Heart left ventricle (tissue), 16 donors: ENCODE results near the gene HAND2. TPM values are rescaled to one million over a fixed set of nuclear protein-coding genes. Genes with fewer than 3 reads are reported as not detected.

Experiments
- ATAC-seq, 4 donors: fragments of 200-7000 bp; cut with Tn5 transposase; one replicate each; pipeline ENCODE4 v1.9.1; 2020 to 2022; ENCODE audit warnings: moderate library complexity in 4 of 4, mild to moderate bottlenecking in 3 of 4, moderate number of reproducible peaks in 1 of 4
- DNase-seq, 5 donors: peaks; one replicate each; pipeline ENCODE4 v3.0.0-alpha.2; 2020
- H3K27ac ChIP-seq, 12 donors: fragments of 200-600 bp; sonication (generic) in 4 of 12; one replicate each; pipeline versions ENCODE4 v1.5.0 to v1.8.0; 2016 to 2022; ENCODE audit warnings: mild to moderate bottlenecking in 2 of 12
- H3K27me3 ChIP-seq, 9 donors: fragments of 200-600 bp; sonication (generic) in 2 of 9; one replicate each; pipeline versions ENCODE4 v1.5.1 to v1.8.0; 2016 to 2022; ENCODE audit warnings: mild to moderate bottlenecking in 3 of 9
- H3K36me3 ChIP-seq, 9 donors: fragments of 200-600 bp; sonication (generic) in 2 of 9; one replicate each; pipeline versions ENCODE4 v1.5.0 to v1.8.0; 2018 to 2022; ENCODE audit warnings: mild to moderate bottlenecking in 2 of 9
- H3K4me1 ChIP-seq, 12 donors: fragments of 200-600 bp; sonication (generic) in 4 of 12; one replicate each; pipeline versions ENCODE4 v1.5.0 to v1.8.0; 2016 to 2022; ENCODE audit warnings: mild to moderate bottlenecking in 3 of 12
- H3K4me3 ChIP-seq, 12 donors: fragments of 200-600 bp; sonication (generic) in 4 of 12; one replicate each; pipeline versions ENCODE4 v1.5.0 to v1.8.0; 2017 to 2022; ENCODE audit warnings: mild to moderate bottlenecking in 9 of 12, moderate library complexity in 4 of 12
- H3K9me3 ChIP-seq, 12 donors: fragments of 200-600 bp; sonication (generic) in 4 of 12; one replicate each; pipeline versions ENCODE4 v1.5.0 to v1.8.0; 2016 to 2022; ENCODE audit warnings: mild to moderate bottlenecking in 1 of 12
- POLR2A ChIP-seq, 2 donors: fragments of 450-650 bp; IDR thresholded peaks; one replicate each; pipeline ENCODE4 v1.6.1; 2017; ENCODE audit warnings: antibody characterized with exemption in 2 of 2, mild to moderate bottlenecking in 2 of 2, moderate library complexity in 2 of 2
- WGBS, 4 donors: extraction: QIAGEN DNeasy Blood & Tissue Kit in 2 of 4; methylation state at CpG; one replicate each; pipeline versions ENCODE4 v1.1.5 to v1.1.7; 2013 to 2018; 5-methylcytosine and 5-hydroxymethylcytosine counted together
- intact Hi-C, 10 donors: fragments of 100-400 bp; cut with DNase I; formaldehyde crosslinking; loops; one replicate each; pipeline versions ENCODE4 v1.11.1 to v1.14.2; 2022
- polyA plus RNA-seq, 2 donors: library from polyadenylated mRNA; stranded (reverse); fragments of 200-250 nt; gene quantifications; one replicate each; pipeline ENCODE4 v1.2.3, GENCODE V29; 2013
- total RNA-seq, 9 donors: library from RNA; depleted of rRNA in 2 of 9; stranded (reverse); fragments of >200 nt in 2 of 9; fragmentation: NEBNext Ultra II Directional in 3 of 9; extraction: Animal tissue kit (Norgen Biotek cat#: 25700) in 3 of 9; gene quantifications; one replicate each; pipeline versions ENCODE4 v1.1.0 to v1.2.4, GENCODE V29; 2016 to 2023
- TF ChIP-seq, protein P1 (sequence below), 12 donors: fragments of 200-600 bp; sonication (generic) in 4 of 12; IDR thresholded peaks; one replicate each; pipeline versions ENCODE4 v1.5.0 to v1.8.0; 2018 to 2022; ENCODE audit warnings: antibody characterized with exemption in 12 of 12, mild to moderate bottlenecking in 5 of 12
- donor health status: ischemic (EF 13 %, LVEDD 7.1; RV severe dilation, severe dysfunction).
- donor health status: healthy with polysubstance abuse.
- donor health status: DM: no; HTN: yes; CAD: no.
- donor health status: DM: no; HTN: no; CAD: no.
- donor health status: ischemic (EF 25% LVEDD 6.9; RV normal size, moderate dysfunction).
- donor health status: ischemic (EF 25% LVEDD 5.7; RV mildly dilated, moderate dysfunction).
- donor health status: healthy.
- donor health status: DM: yes; HTN: yes; CAD: no.
- donor health status: ischemic (EF 35%, LVEDD 5.7; RV mildly dilated, moderate dysfunction).
- donor health status: nonischemic (EF 11% LVEDD 7.7; RV severe dilation, severe dysfunction).
- donor health status: DM: yes; HTN: yes; CAD: no.
- donor health status: PGD.
- donor health status: ischemic (EF 29% LVEDD 5.4; RV normal size, mild dysfunction).
- donor health status: nonischemic (EF 23%, LVEDD 6.1; RV moderate dilation, normal function).

HAND2 gene
- total and polyA plus RNA-seq, 11 donors, result 72.8 to 188 (median 126) TPM

DNA sequence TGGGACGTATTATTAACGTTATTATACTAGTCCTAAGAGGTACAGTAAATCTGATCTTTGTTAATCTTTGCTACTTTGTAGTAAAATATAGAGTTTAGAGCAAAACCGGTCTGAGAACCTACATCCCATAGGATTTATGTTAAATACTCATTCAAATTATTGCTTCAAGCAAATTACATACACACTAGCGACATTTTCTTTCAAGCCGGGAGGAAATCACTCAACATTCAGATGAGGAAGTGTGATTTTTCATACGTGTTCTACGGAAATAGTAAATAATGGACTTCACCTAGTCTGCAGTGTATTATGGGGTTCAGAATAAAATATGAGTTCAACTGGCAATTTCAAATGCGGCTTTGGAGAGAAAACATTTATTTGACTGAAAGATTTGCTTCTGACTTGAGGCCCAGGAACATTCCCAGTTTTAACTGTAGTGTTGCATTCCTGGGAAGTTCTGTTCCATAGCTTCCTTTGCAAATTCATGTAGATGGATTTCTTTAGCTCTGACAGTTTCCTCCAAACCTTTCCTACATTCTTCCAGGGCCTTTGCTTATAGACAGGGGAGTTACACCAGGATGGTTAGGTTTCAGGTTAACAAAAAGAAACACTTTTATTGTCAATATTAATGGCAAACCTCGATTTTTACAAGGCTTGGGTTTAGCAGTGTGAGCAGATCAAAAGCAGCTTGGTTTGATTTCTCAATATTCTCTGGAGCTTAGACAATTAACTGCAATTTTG lies 5.3 kb upstream of the HAND2 start:
- H3K4me3 ChIP-seq, result peak overlapping the region in 8 of 12 donors; percentile 14 to 95 (median 86)
- DNase-seq (no peak), ATAC-seq (no peak)
- no peak for TF ChIP-seq POLR2A (IDR thresholded peaks at IDR 0.05)
- TF ChIP-seq, protein P1, sequence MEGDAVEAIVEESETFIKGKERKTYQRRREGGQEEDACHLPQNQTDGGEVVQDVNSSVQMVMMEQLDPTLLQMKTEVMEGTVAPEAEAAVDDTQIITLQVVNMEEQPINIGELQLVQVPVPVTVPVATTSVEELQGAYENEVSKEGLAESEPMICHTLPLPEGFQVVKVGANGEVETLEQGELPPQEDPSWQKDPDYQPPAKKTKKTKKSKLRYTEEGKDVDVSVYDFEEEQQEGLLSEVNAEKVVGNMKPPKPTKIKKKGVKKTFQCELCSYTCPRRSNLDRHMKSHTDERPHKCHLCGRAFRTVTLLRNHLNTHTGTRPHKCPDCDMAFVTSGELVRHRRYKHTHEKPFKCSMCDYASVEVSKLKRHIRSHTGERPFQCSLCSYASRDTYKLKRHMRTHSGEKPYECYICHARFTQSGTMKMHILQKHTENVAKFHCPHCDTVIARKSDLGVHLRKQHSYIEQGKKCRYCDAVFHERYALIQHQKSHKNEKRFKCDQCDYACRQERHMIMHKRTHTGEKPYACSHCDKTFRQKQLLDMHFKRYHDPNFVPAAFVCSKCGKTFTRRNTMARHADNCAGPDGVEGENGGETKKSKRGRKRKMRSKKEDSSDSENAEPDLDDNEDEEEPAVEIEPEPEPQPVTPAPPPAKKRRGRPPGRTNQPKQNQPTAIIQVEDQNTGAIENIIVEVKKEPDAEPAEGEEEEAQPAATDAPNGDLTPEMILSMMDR (IDR thresholded peaks at IDR 0.05), result no peak
- peaks cover 0 to 4% (median 0%) of the 10 kb centered on the region in 9 donors for H3K36me3 ChIP-seq
- intact Hi-C loops, result loop anchor here in 4 of 10 donors (5.0 to 10.0 kb wide), 3 partner anchors 149 to 209 kb away; no protein-coding TSS in a partner anchor
- H3K27ac ChIP-seq, result peak overlapping the region; percentile 47 to 99 (median 94)
- WGBS, 4 donors, result 33 to 50% (median 44%) methylated on average over 9 of the region's 9 CpGs
- no peaks in the 10 kb centered on the region for H3K9me3 ChIP-seq
- H3K4me1 ChIP-seq, result peaks cover 0 to 43% (median 16%) of the 10 kb centered on the region in 12 donors
- H3K27me3 ChIP-seq, result peaks cover 0 to 98% (median 5%) of the 10 kb centered on the region in 9 donors

DNA sequence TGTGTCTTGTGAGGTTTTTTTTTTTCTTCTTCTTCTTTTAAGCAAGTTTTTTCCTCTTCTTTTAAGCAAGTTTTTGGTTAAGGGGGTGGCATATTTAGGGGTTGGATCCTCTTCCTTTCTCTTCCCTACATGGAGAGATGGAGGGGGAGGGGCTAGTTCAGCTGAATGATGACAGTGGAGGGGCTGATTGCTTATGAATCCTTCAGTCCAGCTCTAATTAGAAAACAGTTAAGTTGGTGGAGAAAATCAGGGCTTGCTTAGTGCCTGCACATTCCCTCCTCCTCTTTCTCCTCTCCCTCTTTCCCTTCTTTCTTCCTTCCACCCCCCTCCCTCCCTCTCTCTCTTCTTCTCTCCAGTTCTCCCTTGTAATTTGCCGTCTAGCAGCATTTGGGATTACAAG lies 4.4 kb upstream of the HAND2 start:
- H3K4me3 ChIP-seq, result peak overlapping the region in 8 of 12 donors; percentile 10 to 95 (median 86)
- DNase-seq (no peak), ATAC-seq (no peak)
- intact Hi-C loops, result loop anchor here in 8 of 10 donors (5.0 to 10.0 kb wide), 5 partner anchors 148 to 213 kb away; no protein-coding TSS in a partner anchor
- peaks cover 0 to 37% (median 14%) of the 10 kb centered on the region in 12 donors for H3K4me1 ChIP-seq
- 25 to 43% (median 42%) methylated on average over 1 of the region's 1 CpG for WGBS, 4 donors
- peaks cover 0 to 4% (median 0%) of the 10 kb centered on the region in 9 donors for H3K36me3 ChIP-seq
- H3K9me3 ChIP-seq, result no peaks in the 10 kb centered on the region
- peak overlapping the region in 9 of 12 donors; percentile 70 to 99 (median 96) for H3K27ac ChIP-seq
- peaks cover 0 to 97% (median 5%) of the 10 kb centered on the region in 9 donors for H3K27me3 ChIP-seq
- TF ChIP-seq, protein P1 (IDR thresholded peaks at IDR 0.05), result no peak
- no peak for TF ChIP-seq POLR2A (IDR thresholded peaks at IDR 0.05)

DNA sequence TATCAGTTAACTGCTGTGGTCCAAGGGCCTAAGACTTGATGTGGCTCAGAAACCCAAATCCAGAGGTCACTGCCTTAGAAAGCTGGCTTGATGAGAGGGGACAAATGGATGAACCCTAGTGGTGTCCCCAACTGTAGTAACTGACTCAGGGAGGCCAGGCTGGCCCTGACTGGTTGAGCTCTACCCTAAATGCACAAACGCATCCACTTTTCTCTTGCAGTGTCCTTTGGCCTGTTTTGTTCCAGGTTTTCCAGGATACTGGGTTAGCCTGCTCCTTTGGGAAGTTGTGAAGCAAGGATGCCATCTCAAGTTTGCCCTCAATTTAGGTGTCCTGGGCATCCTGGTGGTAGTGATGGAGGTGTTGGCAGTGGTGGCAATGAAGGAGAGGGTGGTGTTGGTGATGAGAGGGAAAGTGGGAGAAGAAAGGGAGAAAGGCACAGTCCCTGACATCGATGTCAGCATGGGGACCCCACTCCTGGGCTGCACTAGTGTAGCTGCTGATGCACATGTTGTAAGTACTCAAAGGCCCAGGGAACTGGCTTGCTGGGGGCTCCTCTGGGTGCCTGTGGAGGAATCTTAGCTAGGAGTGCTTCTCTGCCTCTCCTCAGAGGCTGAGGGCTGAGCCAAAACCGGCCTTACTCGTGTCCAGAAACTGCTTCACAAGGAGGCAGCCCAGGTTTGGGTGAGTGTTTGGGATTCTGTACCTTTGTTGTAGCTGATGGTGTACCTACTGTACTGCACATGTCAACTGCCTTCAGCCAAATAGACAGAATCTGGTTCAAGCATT lies 2.9 kb upstream of the HAND2 start:
- Histone ChIP-seq H3K4me3 (peak overlapping the region in 11 of 12 donors; percentile 33 to 95 (median 82)), H3K27ac (peak overlapping the region; percentile 4 to 99 (median 94)), H3K36me3 (peaks cover 0 to 4% (median 0%) of the 10 kb centered on the region in 9 donors), H3K27me3 (peaks cover 0 to 96% (median 5%) of the 10 kb centered on the region in 9 donors), H3K4me1 (peaks cover 0 to 23% (median 9%) of the 10 kb centered on the region in 12 donors), H3K9me3 (no peaks in the 10 kb centered on the region)
- WGBS, 4 donors, result 33 to 56% (median 44%) methylated on average over 4 of the region's 4 CpGs
- intact Hi-C loops, result loop anchor here in 8 of 10 donors (5.0 to 10.0 kb wide), 5 partner anchors 149 to 214 kb away; no protein-coding TSS in a partner anchor
- ATAC-seq (no peak), DNase-seq (peak in 2 of 5 donors; percentile 29 to 30)
- TF ChIP-seq, protein P1 (IDR thresholded peaks at IDR 0.05), result no peak
- no peak for TF ChIP-seq POLR2A (IDR thresholded peaks at IDR 0.05)
